NCI-H2081 (cell line): ENCODE measurements around the gene LCN1.

Experiments used
- DNase-seq, 2 experiments: peaks; one replicate each; lab custom pipeline; 2025; lab: John Stamatoyannopoulos, UW

Gene LCN1

GRCh38 chr9:135488527-135488926 is 32.7 kb upstream of the LCN1 start:
- no peak for DNase-seq

- no peak for DNase-seq
Measured at GRCh38 chr9:135489188-135489906, 31.9 kb upstream of the LCN1 start.

- no peak for DNase-seq
Measured at GRCh38 chr9:135490166-135490870, 30.9 kb upstream of the LCN1 start.

GRCh38 chr9:135490980-135491464 is 30.2 kb upstream of the LCN1 start:
- no peak for DNase-seq

GRCh38 chr9:135491764-135492163 is 29.5 kb upstream of the LCN1 start:
- no peak for DNase-seq

- no peak for DNase-seq
Measured at GRCh38 chr9:135492886-135493669, 28.2 kb upstream of the LCN1 start.

GRCh38 chr9:135494791-135495559 is 26.3 kb upstream of the LCN1 start:
- no peak for DNase-seq

GRCh38 chr9:135498381-135499126 is 22.7 kb upstream of the LCN1 start:
- DNase-seq, result no peak

- peak; percentile 79 for DNase-seq
Measured at GRCh38 chr9:135499326-135500070, 21.7 kb upstream of the LCN1 start.

GRCh38 chr9:135500071-135500524 is 21.1 kb upstream of the LCN1 start:
- no peak for DNase-seq

GRCh38 chr9:135500525-135501260 is 20.5 kb upstream of the LCN1 start, which contains the start of gene MRPS2:
MRPS2 (plus strand) TSS chr9:135500682; CDS start chr9:135500711, 29 bp downstream.
- peak; percentile 75 for DNase-seq

GRCh38 chr9:135501261-135502167 is 19.7 kb upstream of the LCN1 start:
- DNase-seq, result peak in 1 of 2 experiments; percentile 48

GRCh38 chr9:135502168-135502872 is 18.9 kb upstream of the LCN1 start:
- DNase-seq, result no peak

GRCh38 chr9:135502873-135503321 is 18.3 kb upstream of the LCN1 start:
- DNase-seq, result no peak

- no peak for DNase-seq
Measured at GRCh38 chr9:135503371-135504261, 17.6 kb upstream of the LCN1 start.
